Omental fat pad (tissue), 4 donors: ENCODE measurements around the gene DFFA. TPM values are rescaled to one million over a fixed set of nuclear protein-coding genes. Genes with fewer than 3 reads are reported as not detected.

Source experiments
- ATAC-seq: fragments of 150-250 bp; one replicate; pipeline ENCODE4 v1.9.1; 2016; ENCODE audit warnings: mild to moderate bottlenecking, moderate library complexity; ENCODE audit not compliant: low FRiP score
- DNase-seq: peaks from one replicate; pipeline ENCODE4 v3.0.0-alpha.2; 2019; ENCODE audit warnings: low spot score
- CTCF ChIP-seq, 3 donors: fragments of 450-650 bp; IDR thresholded peaks; one replicate each; pipeline ENCODE4 v1.5.1; 2016 to 2017; ENCODE audit warnings: antibody characterized with exemption in 3 of 3, mild to moderate bottlenecking in 3 of 3, moderate library complexity in 2 of 3
- total RNA-seq, 4 donors: library from RNA; depleted of rRNA; stranded (reverse); fragments of >200 nt; gene quantifications; one replicate each; pipeline ENCODE4 v1.1.0, GENCODE V29; 2016

DFFA gene
- total RNA-seq, 4 donors from 2014 or later, result 17.8 to 27.2 (median 21.6) TPM

GRCh38 chr1:10449751-10450150, 22.6 kb downstream of the DFFA start, which contains the start of gene CORT:
Gene CORT (plus strand): TSS chr1:10450031. CDS start chr1:10450224, 193 bp downstream.
- ATAC-seq, result no peak
- no peak for DNase-seq
- TF ChIP-seq CTCF (IDR thresholded peaks at IDR 0.05), result no peak

GRCh38 chr1:10446790-10447422, 25.4 kb downstream of the DFFA start:
- no peak for ATAC-seq
- no peak for DNase-seq

GRCh38 chr1:10444795-10445397, 27.4 kb downstream of the DFFA start:
- DNase-seq (no peak), ATAC-seq (no peak)
- TF ChIP-seq CTCF (IDR thresholded peaks at IDR 0.05), result no peak

More at GRCh38 chr1:10446790-10447422, 25.4 kb downstream of the DFFA start:
- TF ChIP-seq CTCF (IDR thresholded peaks at IDR 0.05), result no peak

GRCh38 chr1:10444248-10444647, 28.1 kb downstream of the DFFA start:
- DNase-seq, result no peak
- ATAC-seq, result no peak
- TF ChIP-seq CTCF (IDR thresholded peaks at IDR 0.05), result no peak

GRCh38 chr1:10440794-10441193, 31.5 kb downstream of the DFFA start:
- no peak for ATAC-seq
- no peak for TF ChIP-seq CTCF (IDR thresholded peaks at IDR 0.05)

GRCh38 chr1:10440305-10440704, 32.0 kb downstream of the DFFA start:
- ATAC-seq (no peak), DNase-seq (no peak)
- no peak for TF ChIP-seq CTCF (IDR thresholded peaks at IDR 0.05)

More at GRCh38 chr1:10440794-10441193, 31.5 kb downstream of the DFFA start:
- no peak for DNase-seq

- DNase-seq, result no peak
- ATAC-seq, result no peak
- no peak for TF ChIP-seq CTCF (IDR thresholded peaks at IDR 0.05)
These were observed 33.6 kb downstream of the DFFA start for GRCh38 chr1:10438677-10439163.
